Measurements from ENCODE around the gene QSOX1. TPM values are rescaled to one million over a fixed set of nuclear protein-coding genes. Genes with fewer than 3 reads are reported as not detected.

QSOX1 gene
- total and polyA plus RNA-seq, 2 donors, result 9.1 to 48.2 TPM

GRCh38 chr1:180208264-180208663 lies 53.6 kb downstream of the QSOX1 start:
- Histone ChIP-seq H3K4me3 (ENCODE audit: low read length in 2 of 2) (no peak overlapping the region), H3K27me3 (ENCODE audit: control insufficient read depth in 2 of 2, insufficient read depth in 1 of 2, low read length in 1 of 2) (no peaks in the 10 kb centered on the region), H3K36me3 (ENCODE audit: control insufficient read depth in 2 of 2, insufficient read depth in 2 of 2, low read length in 1 of 2) (no peaks in the 10 kb centered on the region), H3K27ac (ENCODE audit: low read depth in 1 of 2, low read length in 1 of 2) (no peak overlapping the region), H3K4me1 (ENCODE audit: control insufficient read depth in 2 of 2, insufficient read depth in 2 of 2, low read length in 2 of 2) (peaks cover 0 to under 1% of the 10 kb centered on the region in 2 donors), H3K9me3 (ENCODE audit: control insufficient read depth in 2 of 2, insufficient read depth in 1 of 2, low read length in 1 of 2) (no peaks in the 10 kb centered on the region)
- 38% methylated on average over 4 of the region's 4 CpGs for WGBS
- DNase-seq (ENCODE audit: low read depth in 6 of 9, low spot score in 9 of 9), result no peak

GRCh38 chr1:180210008-180210620 lies 55.4 kb downstream of the QSOX1 start:
- Histone ChIP-seq H3K4me1 (ENCODE audit: control insufficient read depth in 2 of 2, insufficient read depth in 2 of 2, low read length in 2 of 2) (peaks cover 6 to 8% of the 10 kb centered on the region in 2 donors), H3K27ac (ENCODE audit: low read depth in 1 of 2, low read length in 1 of 2) (no peak overlapping the region), H3K27me3 (ENCODE audit: control insufficient read depth in 2 of 2, insufficient read depth in 1 of 2, low read length in 1 of 2) (no peaks in the 10 kb centered on the region), H3K9me3 (ENCODE audit: control insufficient read depth in 2 of 2, insufficient read depth in 1 of 2, low read length in 1 of 2) (no peaks in the 10 kb centered on the region), H3K36me3 (ENCODE audit: control insufficient read depth in 2 of 2, insufficient read depth in 2 of 2, low read length in 1 of 2) (no peaks in the 10 kb centered on the region), H3K4me3 (ENCODE audit: low read length in 2 of 2) (no peak overlapping the region)
- no peak for DNase-seq (ENCODE audit: low read depth in 6 of 9, low spot score in 9 of 9)
- 95% methylated on average over 4 of the region's 4 CpGs for WGBS

- Histone ChIP-seq H3K9me3 (ENCODE audit: control insufficient read depth in 2 of 2, insufficient read depth in 1 of 2, low read length in 1 of 2) (no peaks in the 10 kb centered on the region), H3K4me1 (ENCODE audit: control insufficient read depth in 2 of 2, insufficient read depth in 2 of 2, low read length in 2 of 2) (peaks cover 6 to 8% of the 10 kb centered on the region in 2 donors), H3K27ac (ENCODE audit: low read depth in 1 of 2, low read length in 1 of 2) (no peak overlapping the region), H3K4me3 (ENCODE audit: low read length in 2 of 2) (no peak overlapping the region), H3K27me3 (ENCODE audit: control insufficient read depth in 2 of 2, insufficient read depth in 1 of 2, low read length in 1 of 2) (no peaks in the 10 kb centered on the region), H3K36me3 (ENCODE audit: control insufficient read depth in 2 of 2, insufficient read depth in 2 of 2, low read length in 1 of 2) (no peaks in the 10 kb centered on the region)
- no peak for DNase-seq (ENCODE audit: low read depth in 6 of 9, low spot score in 9 of 9)
- 95% methylated on average over 12 of the region's 12 CpGs for WGBS
Observed at GRCh38 chr1:180211156-180211859, 56.6 kb downstream of the QSOX1 start.

GRCh38 chr1:180211860-180212229 lies 57.2 kb downstream of the QSOX1 start:
- WGBS, result 91% methylated on average over 8 of the region's 8 CpGs
- no peak for DNase-seq (ENCODE audit: low read depth in 6 of 9, low spot score in 9 of 9)
- Histone ChIP-seq H3K4me3 (ENCODE audit: low read length in 2 of 2) (no peak overlapping the region), H3K27ac (ENCODE audit: low read depth in 1 of 2, low read length in 1 of 2) (no peak overlapping the region), H3K4me1 (ENCODE audit: control insufficient read depth in 2 of 2, insufficient read depth in 2 of 2, low read length in 2 of 2) (peaks cover 6 to 8% of the 10 kb centered on the region in 2 donors), H3K27me3 (ENCODE audit: control insufficient read depth in 2 of 2, insufficient read depth in 1 of 2, low read length in 1 of 2) (no peaks in the 10 kb centered on the region), H3K9me3 (ENCODE audit: control insufficient read depth in 2 of 2, insufficient read depth in 1 of 2, low read length in 1 of 2) (no peaks in the 10 kb centered on the region), H3K36me3 (ENCODE audit: control insufficient read depth in 2 of 2, insufficient read depth in 2 of 2, low read length in 1 of 2) (no peaks in the 10 kb centered on the region)

- Histone ChIP-seq H3K9me3 (ENCODE audit: control insufficient read depth in 2 of 2, insufficient read depth in 1 of 2, low read length in 1 of 2) (no peaks in the 10 kb centered on the region), H3K27ac (ENCODE audit: low read depth in 1 of 2, low read length in 1 of 2) (no peak overlapping the region), H3K27me3 (ENCODE audit: control insufficient read depth in 2 of 2, insufficient read depth in 1 of 2, low read length in 1 of 2) (no peaks in the 10 kb centered on the region), H3K4me1 (ENCODE audit: control insufficient read depth in 2 of 2, insufficient read depth in 2 of 2, low read length in 2 of 2) (peaks cover 6 to 8% of the 10 kb centered on the region in 2 donors), H3K4me3 (ENCODE audit: low read length in 2 of 2) (no peak overlapping the region), H3K36me3 (ENCODE audit: control insufficient read depth in 2 of 2, insufficient read depth in 2 of 2, low read length in 1 of 2) (no peaks in the 10 kb centered on the region)
- WGBS, result 38% methylated on average over 15 of the region's 15 CpGs
- DNase-seq (ENCODE audit: low read depth in 6 of 9, low spot score in 9 of 9), result peak in 1 of 9 donors; percentile 71
Observed at GRCh38 chr1:180213401-180214170, 58.9 kb downstream of the QSOX1 start.

GRCh38 chr1:180215856-180216625 lies 61.4 kb downstream of the QSOX1 start:
- Histone ChIP-seq H3K9me3 (ENCODE audit: control insufficient read depth in 2 of 2, insufficient read depth in 1 of 2, low read length in 1 of 2) (no peaks in the 10 kb centered on the region), H3K36me3 (ENCODE audit: control insufficient read depth in 2 of 2, insufficient read depth in 2 of 2, low read length in 1 of 2) (no peaks in the 10 kb centered on the region), H3K27ac (ENCODE audit: low read depth in 1 of 2, low read length in 1 of 2) (no peak overlapping the region), H3K4me1 (ENCODE audit: control insufficient read depth in 2 of 2, insufficient read depth in 2 of 2, low read length in 2 of 2) (peaks cover 6 to 8% of the 10 kb centered on the region in 2 donors), H3K4me3 (ENCODE audit: low read length in 2 of 2) (no peak overlapping the region), H3K27me3 (ENCODE audit: control insufficient read depth in 2 of 2, insufficient read depth in 1 of 2, low read length in 1 of 2) (peaks cover 0 to 8% of the 10 kb centered on the region in 2 donors)
- DNase-seq (ENCODE audit: low read depth in 6 of 9, low spot score in 9 of 9), result no peak
- WGBS, result 96% methylated on average over 22 of the region's 22 CpGs

- no peak overlapping the region for H3K4me3 ChIP-seq (ENCODE audit: low read length in 2 of 2)
- no peak for DNase-seq (ENCODE audit: low read depth in 6 of 9, low spot score in 9 of 9)
- no peak overlapping the region for H3K27ac ChIP-seq (ENCODE audit: low read depth in 1 of 2, low read length in 1 of 2)
- no peaks in the 10 kb centered on the region for H3K9me3 ChIP-seq (ENCODE audit: control insufficient read depth in 2 of 2, insufficient read depth in 1 of 2, low read length in 1 of 2)
- H3K27me3 ChIP-seq (ENCODE audit: control insufficient read depth in 2 of 2, insufficient read depth in 1 of 2, low read length in 1 of 2), result peaks cover 0 to 13% of the 10 kb centered on the region in 2 donors
- H3K4me1 ChIP-seq (ENCODE audit: control insufficient read depth in 2 of 2, insufficient read depth in 2 of 2, low read length in 2 of 2), result peaks cover 6 to 8% of the 10 kb centered on the region in 2 donors
- H3K36me3 ChIP-seq (ENCODE audit: control insufficient read depth in 2 of 2, insufficient read depth in 2 of 2, low read length in 1 of 2), result no peaks in the 10 kb centered on the region
- 87% methylated on average over 7 of the region's 7 CpGs for WGBS
Observed at GRCh38 chr1:180217006-180217405, 62.3 kb downstream of the QSOX1 start.

GRCh38 chr1:180218806-180219765 lies 64.4 kb downstream of the QSOX1 start:
- DNase-seq (ENCODE audit: low read depth in 6 of 9, low spot score in 9 of 9), result no peak

More at GRCh38 chr1:180218806-180219765, 64.4 kb downstream of the QSOX1 start:
- H3K36me3 ChIP-seq (ENCODE audit: control insufficient read depth in 2 of 2, insufficient read depth in 2 of 2, low read length in 1 of 2), result no peaks in the 10 kb centered on the region
- H3K27ac ChIP-seq (ENCODE audit: low read depth in 1 of 2, low read length in 1 of 2), result no peak overlapping the region
- H3K9me3 ChIP-seq (ENCODE audit: control insufficient read depth in 2 of 2, insufficient read depth in 1 of 2, low read length in 1 of 2), result no peaks in the 10 kb centered on the region
- peaks cover 4 to 31% of the 10 kb centered on the region in 2 donors for H3K27me3 ChIP-seq (ENCODE audit: control insufficient read depth in 2 of 2, insufficient read depth in 1 of 2, low read length in 1 of 2)
- H3K4me1 ChIP-seq (ENCODE audit: control insufficient read depth in 2 of 2, insufficient read depth in 2 of 2, low read length in 2 of 2), result no peaks in the 10 kb centered on the region
- no peak overlapping the region for H3K4me3 ChIP-seq (ENCODE audit: low read length in 2 of 2)
- WGBS, result 93% methylated on average over 20 of the region's 20 CpGs

Data from thymus (tissue), 11 donors.